Loucy (cell line): Measurements from ENCODE around the gene TFEC.

Experiments used
- CTCF ChIP-seq: fragments of 200-600 bp; sonication (generic); conservative IDR thresholded peaks from 2 replicates; pipeline ENCODE4 v1.5.1; 2014; ENCODE audit warnings: mild to moderate bottlenecking, antibody characterized with exemption, low read length
- EZH2phosphoT487 ChIP-seq: fragments of 200-600 bp; IDR thresholded peaks from 2 replicates; pipeline ENCODE4 v1.6.1; 2018; ENCODE audit warnings: antibody characterized with exemption, mild to moderate bottlenecking, moderate library complexity, borderline replicate concordance

- TF ChIP-seq CTCF (no peak), EZH2phosphoT487 (no peak)
Observed at GRCh38 chr7:115940460-115941060, 90.0 kb downstream of the TFEC start.
